Stimulated activated CD4-positive, alpha-beta T cell treated with anti-CD3 and anti-CD28 coated beads, TNF-alpha, amount 100 ng/mL, for 4 hours (primary cell): ENCODE data around the gene EDC4.

Source experiments
- DNase-seq, 3 experiments: peaks; one replicate each; pipeline ENCODE4 v3.0.0-alpha.2; 2020; ENCODE audit warnings: low read depth in 3 of 3

EDC4 gene

GRCh38 chr16:67877064-67877463 lies 4.2 kb downstream of the EDC4 start:
- DNase-seq, result no peak

GRCh38 chr16:67878232-67878631 lies 5.4 kb downstream of the EDC4 start:
- no peak for DNase-seq

GRCh38 chr16:67878846-67879245 lies 6.0 kb downstream of the EDC4 start:
- DNase-seq, result no peak

- DNase-seq, result no peak
These were observed 6.6 kb downstream of the EDC4 start for GRCh38 chr16:67879462-67879861.

GRCh38 chr16:67879936-67880335 lies 7.1 kb downstream of the EDC4 start:
- DNase-seq, result no peak

GRCh38 chr16:67880584-67880983 lies 7.7 kb downstream of the EDC4 start:
- DNase-seq, result no peak

- no peak for DNase-seq
These were observed 8.8 kb downstream of the EDC4 start for GRCh38 chr16:67881621-67882161.

- DNase-seq, result no peak
These were observed 9.7 kb downstream of the EDC4 start for GRCh38 chr16:67882374-67883145.

- no peak for DNase-seq
These were observed 10.5 kb downstream of the EDC4 start for GRCh38 chr16:67883146-67883871.

GRCh38 chr16:67883872-67884261 lies 11.0 kb downstream of the EDC4 start:
- peak; percentile 42 to 61 (median 55) for DNase-seq

GRCh38 chr16:67884684-67885083 lies 11.8 kb downstream of the EDC4 start, which contains the start of gene NRN1L:
TSS of gene NRN1L (plus strand) at chr16:67884885. CDS start at chr16:67884904, 19 bp downstream.
- DNase-seq, result no peak

- DNase-seq, result no peak
These were observed 12.7 kb downstream of the EDC4 start for GRCh38 chr16:67885545-67885944.

- DNase-seq, result no peak
These were observed 13.1 kb downstream of the EDC4 start for GRCh38 chr16:67885976-67886375.

- DNase-seq, result no peak
These were observed 13.5 kb downstream of the EDC4 start for GRCh38 chr16:67886387-67886786.

GRCh38 chr16:67888331-67888730 lies 15.5 kb downstream of the EDC4 start:
- DNase-seq, result no peak

GRCh38 chr16:67892375-67892774 lies 19.5 kb downstream of the EDC4 start:
- no peak for DNase-seq

- peak; percentile 87 to 90 (median 90) for DNase-seq
These were observed 20.3 kb downstream of the EDC4 start, which contains the start of gene PSKH1 for GRCh38 chr16:67892899-67893742. TSS of gene PSKH1 (plus strand) at chr16:67893254. CDS start at chr16:67908750, 15,496 bp downstream.

- DNase-seq, result no peak
These were observed 21.0 kb downstream of the EDC4 start for GRCh38 chr16:67893743-67894399.

GRCh38 chr16:67897231-67897630 lies 24.4 kb downstream of the EDC4 start:
- no peak for DNase-seq

- DNase-seq, result no peak
These were observed 28.9 kb downstream of the EDC4 start for GRCh38 chr16:67901734-67902133.

- DNase-seq, result no peak
These were observed 30.0 kb downstream of the EDC4 start for GRCh38 chr16:67902831-67903230.
